D721Med (cell line): Measurements from ENCODE around the gene SH3BP4.

Source experiments
- DNase-seq: peaks from one replicate; pipeline ENCODE4 v3.0.0; 2011; ENCODE audit warnings: low spot score; ENCODE audit not compliant: insufficient read length
- FAIRE-seq: peaks from 2 replicates; lab custom pipeline; 2011; peaks lifted over from hg19 to GRCh38; lab: Jason Lieb, UNC
- TF ChIP-seq, protein P1 (sequence below): IDR thresholded peaks from 2 replicates; pipeline ENCODE4 v1.5.1; 2012; ENCODE audit warnings: mild to moderate bottlenecking, control low read depth; ENCODE audit not compliant: insufficient read depth; ENCODE audit errors: missing control alignments

SH3BP4 gene

GRCh38 chr2:235098736-235099494, 147.1 kb downstream of the SH3BP4 start:
- no peak for FAIRE-seq
- DNase-seq, result no peak

DNA sequence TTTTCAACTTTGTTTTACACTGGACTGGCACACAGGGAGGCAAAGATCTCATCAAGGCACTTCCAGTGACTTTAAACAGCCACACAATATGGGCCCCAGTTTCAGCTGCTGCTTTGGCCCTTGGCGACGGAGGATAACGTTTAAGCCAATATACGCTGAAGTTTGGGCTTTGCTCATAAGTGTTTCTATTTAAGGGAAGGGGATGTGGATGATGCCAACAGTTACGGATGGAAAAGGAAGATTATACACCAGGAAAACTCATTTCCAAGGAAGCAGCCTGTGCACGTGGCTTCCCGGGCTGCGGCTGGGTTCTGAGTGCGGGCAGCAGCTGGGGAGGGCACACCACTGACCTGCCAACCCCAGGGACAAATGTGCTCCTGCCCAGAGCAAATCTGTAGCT, 151.1 kb downstream of the SH3BP4 start:
- FAIRE-seq (no peak), DNase-seq (no peak)
- TF ChIP-seq, protein P1, sequence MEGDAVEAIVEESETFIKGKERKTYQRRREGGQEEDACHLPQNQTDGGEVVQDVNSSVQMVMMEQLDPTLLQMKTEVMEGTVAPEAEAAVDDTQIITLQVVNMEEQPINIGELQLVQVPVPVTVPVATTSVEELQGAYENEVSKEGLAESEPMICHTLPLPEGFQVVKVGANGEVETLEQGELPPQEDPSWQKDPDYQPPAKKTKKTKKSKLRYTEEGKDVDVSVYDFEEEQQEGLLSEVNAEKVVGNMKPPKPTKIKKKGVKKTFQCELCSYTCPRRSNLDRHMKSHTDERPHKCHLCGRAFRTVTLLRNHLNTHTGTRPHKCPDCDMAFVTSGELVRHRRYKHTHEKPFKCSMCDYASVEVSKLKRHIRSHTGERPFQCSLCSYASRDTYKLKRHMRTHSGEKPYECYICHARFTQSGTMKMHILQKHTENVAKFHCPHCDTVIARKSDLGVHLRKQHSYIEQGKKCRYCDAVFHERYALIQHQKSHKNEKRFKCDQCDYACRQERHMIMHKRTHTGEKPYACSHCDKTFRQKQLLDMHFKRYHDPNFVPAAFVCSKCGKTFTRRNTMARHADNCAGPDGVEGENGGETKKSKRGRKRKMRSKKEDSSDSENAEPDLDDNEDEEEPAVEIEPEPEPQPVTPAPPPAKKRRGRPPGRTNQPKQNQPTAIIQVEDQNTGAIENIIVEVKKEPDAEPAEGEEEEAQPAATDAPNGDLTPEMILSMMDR, result no peak

More at GRCh38 chr2:235098736-235099494, 147.1 kb downstream of the SH3BP4 start:
- TF ChIP-seq, protein P1, result no peak
